GM19372 (cell line): ENCODE data around the gene CAPN12.

ENCODE experiments used
- ATAC-seq: cut with Tn5 transposase; IDR thresholded peaks from one replicate; pipeline ENCODE4 v1.9.1; 2021; ENCODE audit warnings: mild to moderate bottlenecking, low read depth, moderate library complexity; ENCODE audit not compliant: unreplicated experiment

CAPN12 gene

GRCh38 chr19:38739440-38740256 lies 4.6 kb downstream of the CAPN12 start:
- no peak for ATAC-seq

DNA sequence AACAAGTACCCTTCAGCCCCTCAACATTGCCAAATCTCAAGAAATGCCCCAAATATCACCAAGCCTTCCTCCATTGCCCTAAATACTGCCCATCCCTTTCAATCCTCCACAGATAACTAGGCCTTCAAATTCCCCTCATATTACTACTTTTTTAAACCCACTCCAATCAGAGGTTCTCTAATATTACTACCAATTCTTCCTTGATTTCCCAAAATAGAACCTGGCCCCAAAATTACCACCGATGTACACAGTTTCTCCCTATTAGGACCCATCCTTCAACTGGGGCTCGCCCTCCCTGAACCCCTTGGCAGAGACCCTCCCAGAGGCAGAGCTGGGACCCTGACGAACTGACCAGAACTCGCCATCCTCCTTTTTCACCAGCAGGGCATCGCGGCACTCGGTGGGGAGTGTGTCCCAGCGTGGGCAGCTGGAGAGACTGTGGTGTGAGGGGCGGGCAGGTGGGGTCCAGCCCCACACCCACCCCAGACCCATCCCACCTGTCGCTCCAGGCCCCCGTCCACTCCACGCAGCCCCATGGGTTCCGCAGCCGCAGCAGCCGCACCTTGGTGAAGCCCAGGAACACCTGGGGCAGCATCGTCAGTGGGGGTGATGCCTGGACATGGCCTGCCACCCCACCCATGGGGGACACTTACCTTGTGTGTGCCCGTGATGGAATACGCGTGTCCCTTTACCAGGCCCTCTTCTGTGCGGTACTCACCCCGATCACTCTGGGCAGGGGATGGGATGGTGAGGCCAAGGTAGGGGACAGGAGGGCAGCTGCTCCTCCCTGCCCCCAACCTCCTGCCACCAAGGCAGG lies 6.1 kb downstream of the CAPN12 start:
- no peak for ATAC-seq

GRCh38 chr19:38737281-38737865 lies 6.9 kb downstream of the CAPN12 start:
- ATAC-seq = no peak

GRCh38 chr19:38736413-38737280 lies 7.6 kb downstream of the CAPN12 start:
- no peak for ATAC-seq

- ATAC-seq = no peak
Measured at GRCh38 chr19:38736036-38736412, 8.2 kb downstream of the CAPN12 start.

- no peak for ATAC-seq
Measured at GRCh38 chr19:38735257-38735686, 9.0 kb downstream of the CAPN12 start.

- no peak for ATAC-seq
Measured at GRCh38 chr19:38734426-38735256, 9.6 kb downstream of the CAPN12 start.

- ATAC-seq = no peak
Measured at GRCh38 chr19:38734176-38734425, 10.2 kb downstream of the CAPN12 start.

DNA sequence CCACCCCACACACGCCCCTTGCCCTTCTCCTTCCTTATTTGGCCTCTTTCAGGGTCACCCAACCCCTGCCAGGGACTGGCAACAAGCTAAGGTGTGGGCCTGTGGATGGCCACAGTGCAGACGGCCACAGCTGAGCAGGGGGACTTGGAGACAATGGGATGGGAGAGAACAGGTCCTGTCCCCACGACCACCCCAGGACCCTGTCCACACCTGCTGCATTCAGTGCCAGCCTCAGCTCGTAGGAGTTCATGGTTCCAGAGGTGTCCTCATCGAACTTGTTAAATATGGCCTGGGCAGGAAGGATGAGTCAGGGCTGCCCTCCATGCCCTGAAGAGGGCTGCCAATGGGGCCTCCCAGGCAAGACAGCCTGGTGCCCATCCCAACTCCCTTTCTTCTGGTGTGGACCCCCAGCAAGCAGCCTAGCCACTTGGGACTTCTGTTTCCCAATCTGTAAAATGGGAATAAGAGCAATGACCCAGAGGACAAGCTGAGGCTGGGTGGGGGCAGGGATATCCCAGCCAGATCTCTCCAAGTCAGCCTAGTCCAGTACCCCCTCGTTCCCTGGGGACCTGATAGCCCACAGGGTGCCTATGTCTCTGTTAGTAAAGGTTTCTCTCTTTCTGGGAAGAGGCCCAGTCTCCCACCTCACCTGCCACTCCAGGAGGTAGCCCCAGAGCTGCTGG lies 10.6 kb downstream of the CAPN12 start:
- no peak for ATAC-seq

DNA sequence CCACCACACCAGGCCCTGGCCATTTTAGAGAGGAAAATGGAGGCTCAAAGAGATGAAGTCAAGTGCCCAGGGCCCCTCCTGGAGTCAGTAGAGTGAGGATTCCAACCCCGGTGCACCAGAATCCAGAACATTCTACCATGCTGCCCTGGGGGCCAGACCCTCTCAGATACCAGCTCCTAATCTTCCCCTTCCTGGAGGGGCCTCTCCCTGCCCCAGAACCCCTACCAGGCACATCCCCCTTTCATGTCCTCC lies 11.1 kb downstream of the CAPN12 start:
- ATAC-seq = no peak

GRCh38 chr19:38731654-38732301 lies 12.5 kb downstream of the CAPN12 start:
- no peak for ATAC-seq

DNA sequence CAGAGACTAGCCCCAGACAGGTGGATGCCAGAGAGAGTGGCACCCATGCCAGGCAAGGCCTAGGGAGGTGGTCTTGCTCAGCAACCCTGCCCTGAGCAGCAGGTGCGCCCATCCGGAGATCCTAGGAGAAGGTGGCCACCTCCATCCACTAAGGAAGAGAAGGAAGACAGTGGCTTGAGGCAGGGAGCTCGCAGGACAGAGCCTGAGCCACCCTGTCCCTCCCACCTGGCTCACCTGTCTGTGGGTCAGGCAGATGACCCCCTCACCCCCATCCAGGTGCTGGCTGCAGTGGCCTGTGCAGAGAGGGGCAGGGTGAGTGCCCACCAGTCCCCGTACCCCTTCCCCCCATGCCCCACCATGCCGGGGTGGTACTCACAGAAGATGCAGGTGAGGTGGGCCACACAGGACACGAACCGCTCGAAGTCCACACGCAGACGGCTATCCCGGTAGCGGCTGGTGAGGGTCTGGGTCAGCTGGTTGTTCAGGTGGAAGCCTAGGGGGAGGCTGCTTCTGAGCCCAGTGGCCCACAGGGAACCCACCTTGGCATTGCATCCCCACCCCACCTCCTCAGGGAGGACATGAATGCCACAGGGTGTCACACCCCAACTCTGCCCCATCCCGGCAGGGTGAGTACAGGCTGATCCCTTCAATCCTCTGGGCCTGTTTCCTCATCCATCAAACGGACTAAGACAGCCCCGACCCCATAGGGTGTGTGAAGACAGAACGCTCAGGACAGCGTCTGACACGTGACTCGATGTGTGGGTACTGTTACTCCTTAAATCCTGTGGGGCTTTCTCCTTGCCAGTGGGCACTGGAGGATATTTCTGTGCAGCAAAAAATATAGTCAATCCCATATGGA lies 13.3 kb downstream of the CAPN12 start:
- no peak for ATAC-seq

- no peak for ATAC-seq
Measured at GRCh38 chr19:38730470-38730730, 13.9 kb downstream of the CAPN12 start.

- ATAC-seq = no peak
Measured at GRCh38 chr19:38729653-38730469, 14.4 kb downstream of the CAPN12 start.

- no peak for ATAC-seq
Measured at GRCh38 chr19:38728752-38729541, 15.3 kb downstream of the CAPN12 start.

DNA sequence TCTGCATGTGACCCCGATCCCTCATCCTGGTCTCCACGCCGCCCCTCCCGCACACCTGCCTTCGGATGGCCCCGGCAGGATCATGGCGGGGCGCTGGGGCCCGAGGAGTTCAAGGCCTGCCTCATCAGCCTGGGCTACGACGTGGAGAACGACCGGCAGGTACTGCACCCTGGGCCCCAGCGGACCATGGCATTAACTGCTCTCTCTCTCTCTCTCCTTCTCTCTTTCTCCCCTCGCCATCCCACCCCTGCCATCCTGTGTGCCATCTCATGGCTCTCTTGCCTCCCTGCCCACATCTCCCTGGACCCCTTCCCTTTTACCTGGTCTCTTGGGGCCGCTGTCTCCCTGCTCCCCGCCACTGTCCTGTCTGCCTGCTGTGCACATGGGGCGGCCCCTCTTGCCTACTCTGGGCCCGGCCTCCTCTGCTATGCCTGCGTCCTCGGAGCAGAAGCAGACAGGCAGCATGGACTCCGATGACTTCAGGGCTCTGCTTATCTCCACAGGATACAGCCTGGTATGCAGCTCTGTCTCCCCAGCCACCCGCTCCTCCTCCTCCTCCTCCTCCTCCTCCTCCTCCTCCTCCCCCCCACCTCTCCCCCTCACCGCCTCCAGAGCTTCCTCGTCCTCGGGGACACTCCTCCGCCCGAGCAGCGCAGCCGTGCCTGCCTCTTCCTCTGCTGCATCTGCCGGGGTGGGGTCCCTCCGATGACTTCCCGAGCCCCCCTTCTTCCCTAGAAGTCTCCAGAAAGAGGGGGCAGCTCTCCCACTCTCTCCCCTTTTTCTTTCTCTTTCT lies 16.2 kb downstream of the CAPN12 start:
- no peak for ATAC-seq
